Mesendoderm (in vitro differentiated cells): ENCODE data around the gene LRP1.

Experiments used
- DNase-seq: peaks from one replicate; pipeline ENCODE4 v3.0.0; 2013
- H2AK5ac ChIP-seq: 2 replicates; pipeline ENCODE4 v1.6.1; 2013; ENCODE audit warnings: low read length, inconsistent platforms
- H2BK120ac ChIP-seq: 2 replicates; pipeline ENCODE4 v1.6.1; 2013; ENCODE audit warnings: low read depth, mild to moderate bottlenecking, low read length, moderate library complexity, mixed read lengths
- H2BK15ac ChIP-seq: replicated peaks from 2 replicates; pipeline ENCODE4 v1.6.1; 2013; ENCODE audit warnings: low read depth, mild to moderate bottlenecking, moderate library complexity
- H2BK5ac ChIP-seq: 2 replicates; pipeline ENCODE4 v1.6.1; 2013; ENCODE audit warnings: low read length, inconsistent platforms
- H3K18ac ChIP-seq: 2 replicates; pipeline ENCODE4 v1.6.1; 2013; ENCODE audit warnings: mild to moderate bottlenecking, low read length, mixed read lengths
- H3K23ac ChIP-seq: one replicate; pipeline ENCODE4 v1.6.1; 2013; ENCODE audit warnings: low read length
- H3K27ac ChIP-seq: 2 replicates; pipeline ENCODE4 v1.5.1; 2013; ENCODE audit warnings: low read depth, mild to moderate bottlenecking, inconsistent platforms, low read length, moderate library complexity
- H3K27me3 ChIP-seq: 2 replicates; pipeline ENCODE4 v1.6.1; 2013; ENCODE audit warnings: low read length, control low read depth, mild to moderate bottlenecking, inconsistent platforms; ENCODE audit not compliant: insufficient read depth, poor library complexity
- H3K36me3 ChIP-seq: 2 replicates; pipeline ENCODE4 v1.6.1; 2013; ENCODE audit warnings: low read length, inconsistent platforms; ENCODE audit not compliant: control insufficient read depth, insufficient read depth
- H3K4ac ChIP-seq: one replicate; pipeline ENCODE4 v1.6.1; 2013; ENCODE audit warnings: low read depth, mild to moderate bottlenecking, low read length, moderate library complexity
- H3K4me1 ChIP-seq: 2 replicates; pipeline ENCODE4 v1.6.1; 2013; ENCODE audit warnings: low read depth, low read length, inconsistent platforms; ENCODE audit not compliant: control insufficient read depth
- H3K4me2 ChIP-seq: 2 replicates; pipeline ENCODE4 v1.6.1; 2013; ENCODE audit warnings: low read length
- H3K4me3 ChIP-seq: 2 replicates; pipeline ENCODE4 v1.5.1; 2013; ENCODE audit warnings: mild to moderate bottlenecking, low read length
- H3K56ac ChIP-seq: one replicate; pipeline ENCODE4 v1.6.1; 2013; ENCODE audit warnings: low read length
- H3K79me1 ChIP-seq: 2 replicates; pipeline ENCODE4 v1.6.1; 2013; ENCODE audit warnings: low read length, inconsistent platforms
- H3K79me2 ChIP-seq: 2 replicates; pipeline ENCODE4 v1.6.1; 2013; ENCODE audit warnings: mild to moderate bottlenecking, low read length; ENCODE audit not compliant: control insufficient read depth, insufficient read depth
- H3K9ac ChIP-seq: 2 replicates; pipeline ENCODE4 v1.6.1; 2013; ENCODE audit warnings: low read length, inconsistent platforms
- H4K5ac ChIP-seq: one replicate; pipeline ENCODE4 v1.6.1; 2013; ENCODE audit warnings: low read length
- H4K8ac ChIP-seq: one replicate; pipeline ENCODE4 v1.6.1; 2013; ENCODE audit warnings: low read depth, mild to moderate bottlenecking, control low read depth, low read length, moderate library complexity
- WGBS: extraction: QIAGEN DNeasy Blood & Tissue Kit; methylation state at CpG from one replicate; pipeline ENCODE4 v1.1.7; 2013; ENCODE audit warnings: low lambda C conversion rate, missing lambda C conversion rate; ENCODE audit not compliant: insufficient coverage; ENCODE audit errors: extremely low coverage; 5-methylcytosine and 5-hydroxymethylcytosine counted together

Gene LRP1

DNA sequence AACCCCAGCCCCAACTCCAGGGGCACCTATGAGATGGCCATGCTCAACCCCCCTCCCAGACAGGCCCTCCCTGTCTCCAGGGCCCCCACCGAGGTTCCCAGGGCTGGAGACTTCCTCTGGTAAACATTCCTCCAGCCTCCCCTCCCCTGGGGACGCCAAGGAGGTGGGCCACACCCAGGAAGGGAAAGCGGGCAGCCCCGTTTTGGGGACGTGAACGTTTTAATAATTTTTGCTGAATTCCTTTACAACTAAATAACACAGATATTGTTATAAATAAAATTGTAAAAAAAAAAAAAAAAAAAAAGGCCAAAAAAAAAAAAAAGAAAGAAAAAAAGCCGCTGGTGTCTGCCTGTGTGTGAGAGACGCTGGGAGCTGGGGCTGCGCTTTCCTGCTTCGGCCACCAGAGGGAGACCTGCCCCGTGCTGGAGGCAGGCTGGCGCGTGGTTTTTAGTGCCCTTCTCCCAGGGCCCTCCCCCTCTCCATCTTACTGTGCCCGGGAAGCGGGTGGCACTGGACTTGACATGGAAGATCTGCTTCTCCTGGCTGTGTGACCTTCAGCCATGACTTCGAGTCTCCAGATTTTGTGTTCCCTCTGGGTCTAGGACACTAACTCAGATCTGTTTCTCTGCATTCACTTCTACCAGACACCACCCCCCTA, 84.9 kb downstream of the LRP1 start:
- no peaks in the 10 kb centered on the region for H3K79me1 ChIP-seq
- no peak overlapping the region for H3K9ac ChIP-seq
- no peak overlapping the region for H2BK15ac ChIP-seq
- no peak overlapping the region for H3K4me2 ChIP-seq
- no peak overlapping the region for H2BK120ac ChIP-seq
- H3K4ac ChIP-seq: no peak overlapping the region
- H3K36me3 ChIP-seq: peaks cover 2% of the 10 kb centered on the region
- WGBS: no CpG with 5 or more reads among the region's 16 CpGs
- H2BK5ac ChIP-seq: no peak overlapping the region
- peaks cover 22% of the 10 kb centered on the region for H3K27me3 ChIP-seq
- H3K18ac ChIP-seq: no peak overlapping the region
- H3K27ac ChIP-seq: no peak overlapping the region
- no peak overlapping the region for H2AK5ac ChIP-seq
- peak; percentile 82 for DNase-seq
- no peak overlapping the region for H4K8ac ChIP-seq
- no peak overlapping the region for H3K23ac ChIP-seq
- no peak overlapping the region for H3K4me3 ChIP-seq
- H3K79me2 ChIP-seq: no peaks in the 10 kb centered on the region
- no peak overlapping the region for H3K56ac ChIP-seq
- no peak overlapping the region for H4K5ac ChIP-seq
- no peaks in the 10 kb centered on the region for H3K4me1 ChIP-seq

DNA sequence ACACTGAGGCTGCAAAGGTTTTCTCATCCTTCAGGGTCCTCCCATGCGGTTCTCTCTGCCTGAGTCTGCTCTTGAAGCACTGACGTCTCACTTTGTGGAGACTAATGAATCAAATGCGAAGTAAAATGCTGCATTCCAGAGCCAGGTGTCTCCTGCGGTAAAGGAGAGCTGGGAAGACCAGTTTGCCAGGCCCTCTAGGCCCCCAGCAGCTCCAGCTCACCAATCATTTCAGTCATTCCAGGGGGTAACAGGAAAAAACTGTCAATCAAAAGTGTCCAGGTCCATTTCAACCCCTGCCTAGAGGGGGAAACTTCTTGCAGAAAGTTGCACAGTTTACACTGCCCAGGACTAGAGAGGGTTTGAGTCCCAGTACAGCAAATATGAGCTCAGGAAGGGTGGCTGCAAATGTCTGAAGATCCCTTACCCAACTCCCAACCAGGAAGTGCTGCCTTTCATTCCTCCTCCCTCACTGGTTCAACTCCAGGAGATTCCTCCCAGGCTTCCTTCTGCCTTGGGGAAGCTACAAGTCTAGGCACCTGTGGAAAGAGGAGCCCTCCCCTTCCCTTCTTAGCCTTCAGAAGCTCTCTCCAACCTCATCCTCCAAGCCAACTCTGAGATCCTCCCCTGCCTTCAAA, 85.6 kb downstream of the LRP1 start:
- H3K79me1 ChIP-seq: no peaks in the 10 kb centered on the region
- no peaks in the 10 kb centered on the region for H3K79me2 ChIP-seq
- no peak overlapping the region for H2BK15ac ChIP-seq
- peaks cover 2% of the 10 kb centered on the region for H3K36me3 ChIP-seq
- no peak overlapping the region for H3K23ac ChIP-seq
- WGBS: no CpG with 5 or more reads among the region's 4 CpGs
- H3K18ac ChIP-seq: no peak overlapping the region
- no peaks in the 10 kb centered on the region for H3K4me1 ChIP-seq
- H4K8ac ChIP-seq: no peak overlapping the region
- no peak overlapping the region for H3K4ac ChIP-seq
- peak overlapping the region; percentile 35 for H3K9ac ChIP-seq
- no peak overlapping the region for H2BK5ac ChIP-seq
- peaks cover 29% of the 10 kb centered on the region for H3K27me3 ChIP-seq
- H2BK120ac ChIP-seq: no peak overlapping the region
- no peak overlapping the region for H3K4me3 ChIP-seq
- H2AK5ac ChIP-seq: no peak overlapping the region
- H3K4me2 ChIP-seq: no peak overlapping the region
- H3K56ac ChIP-seq: no peak overlapping the region
- H3K27ac ChIP-seq: no peak overlapping the region
- H4K5ac ChIP-seq: no peak overlapping the region
- no peak for DNase-seq

DNA sequence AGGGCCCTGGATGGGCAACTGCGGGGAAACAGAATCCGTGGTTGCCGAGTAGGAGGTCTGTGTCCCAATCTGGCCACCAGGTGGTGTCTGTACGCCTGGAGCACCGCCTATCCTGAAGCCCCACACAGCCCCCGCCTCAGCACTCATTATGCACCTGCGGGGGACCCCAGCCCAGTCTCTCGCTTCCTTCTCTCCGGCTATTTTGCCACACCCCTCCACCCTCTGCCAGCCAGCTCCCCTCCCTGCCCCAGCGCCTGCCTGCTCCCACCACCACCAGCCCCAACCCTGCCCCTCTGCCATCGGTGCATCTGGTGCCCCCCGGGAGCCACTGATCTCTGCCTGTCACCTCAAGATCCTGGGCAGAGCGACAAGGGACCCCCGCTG, 86.1 kb downstream of the LRP1 start:
- Histone ChIP-seq H4K5ac (no peak overlapping the region), H2AK5ac (no peak overlapping the region), H3K4me1 (no peaks in the 10 kb centered on the region), H3K4ac (no peak overlapping the region), H4K8ac (no peak overlapping the region), H3K27ac (no peak overlapping the region), H3K9ac (no peak overlapping the region), H2BK120ac (no peak overlapping the region), H3K79me2 (no peaks in the 10 kb centered on the region), H3K4me3 (no peak overlapping the region), H3K23ac (no peak overlapping the region), H3K36me3 (no peaks in the 10 kb centered on the region), H3K18ac (no peak overlapping the region), H3K27me3 (peaks cover 33% of the 10 kb centered on the region), H3K4me2 (no peak overlapping the region), H2BK5ac (no peak overlapping the region), H3K79me1 (no peaks in the 10 kb centered on the region), H2BK15ac (no peak overlapping the region), H3K56ac (no peak overlapping the region)
- no CpG with 5 or more reads among the region's 14 CpGs for WGBS
- peak; percentile 80 for DNase-seq

DNA sequence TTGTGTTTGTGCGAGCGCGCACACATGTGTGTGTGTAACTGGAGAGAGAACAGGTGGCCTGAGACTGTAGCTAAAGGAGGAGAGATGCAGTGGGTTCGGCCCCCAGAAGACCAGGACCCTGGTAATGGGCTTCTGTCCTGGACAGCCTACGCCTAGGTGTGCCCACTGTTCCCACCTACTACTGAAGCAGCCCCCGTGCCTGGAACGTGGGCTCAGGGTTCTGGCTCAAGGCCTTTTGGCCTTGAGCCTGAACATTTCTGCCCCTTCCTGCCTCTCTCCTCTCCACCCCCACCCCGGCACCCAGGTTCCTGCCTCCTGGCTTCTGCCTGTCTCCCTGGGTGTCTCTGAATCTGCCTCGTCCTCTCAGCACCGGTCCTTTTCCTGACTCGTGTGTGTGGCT, 86.8 kb downstream of the LRP1 start:
- Histone ChIP-seq H3K4me2 (no peak overlapping the region), H3K23ac (no peak overlapping the region), H3K56ac (no peak overlapping the region), H2BK5ac (no peak overlapping the region), H3K18ac (no peak overlapping the region), H4K8ac (no peak overlapping the region), H2BK120ac (no peak overlapping the region), H3K79me1 (no peaks in the 10 kb centered on the region), H3K27me3 (peaks cover 40% of the 10 kb centered on the region), H2AK5ac (no peak overlapping the region), H3K36me3 (no peaks in the 10 kb centered on the region), H3K4me3 (no peak overlapping the region), H3K27ac (no peak overlapping the region), H4K5ac (no peak overlapping the region), H3K4me1 (no peaks in the 10 kb centered on the region), H3K79me2 (no peaks in the 10 kb centered on the region), H2BK15ac (no peak overlapping the region), H3K4ac (no peak overlapping the region), H3K9ac (no peak overlapping the region)
- no CpG with 5 or more reads among the region's 11 CpGs for WGBS
- DNase-seq: no peak

DNA sequence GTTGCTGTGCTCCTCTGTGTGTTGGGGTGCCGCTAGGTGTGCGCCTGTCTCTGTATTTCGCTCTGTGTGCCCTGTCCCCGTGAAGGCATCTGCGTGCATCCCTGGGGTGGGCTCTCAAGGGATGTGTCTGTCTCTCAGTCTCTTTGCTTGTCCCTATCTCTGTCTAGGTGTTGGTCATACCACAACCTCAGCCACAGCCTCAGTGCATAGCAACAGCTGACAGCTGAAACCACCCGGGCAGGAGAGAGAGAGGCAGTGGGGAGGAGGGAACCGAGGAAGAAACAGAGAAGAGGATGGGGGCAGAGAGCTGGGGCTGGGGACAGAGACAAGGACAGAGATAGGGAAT, 87.4 kb downstream of the LRP1 start:
- DNase-seq: peak; percentile 38
- H3K4me3 ChIP-seq: no peak overlapping the region
- H3K79me2 ChIP-seq: no peaks in the 10 kb centered on the region
- H3K9ac ChIP-seq: no peak overlapping the region
- no peak overlapping the region for H3K56ac ChIP-seq
- no peak overlapping the region for H3K27ac ChIP-seq
- no peaks in the 10 kb centered on the region for H3K79me1 ChIP-seq
- no peak overlapping the region for H3K4me2 ChIP-seq
- H3K4me1 ChIP-seq: no peaks in the 10 kb centered on the region
- no peak overlapping the region for H4K5ac ChIP-seq
- no peak overlapping the region for H2BK120ac ChIP-seq
- no CpG with 5 or more reads among the region's 7 CpGs for WGBS
- H3K4ac ChIP-seq: no peak overlapping the region
- H4K8ac ChIP-seq: no peak overlapping the region
- no peak overlapping the region for H3K23ac ChIP-seq
- no peak overlapping the region for H2BK15ac ChIP-seq
- H2BK5ac ChIP-seq: no peak overlapping the region
- no peak overlapping the region for H2AK5ac ChIP-seq
- H3K18ac ChIP-seq: no peak overlapping the region
- H3K36me3 ChIP-seq: no peaks in the 10 kb centered on the region
- peaks cover 43% of the 10 kb centered on the region for H3K27me3 ChIP-seq
